Activated effector memory CD4-positive, alpha-beta T cell treated with Interleukin-2 at 50 U/mL for 16 hours (primary cell): ENCODE results near the gene FAM114A2.
"Not testable (repeated sequence)": the region's sequence is repeated elsewhere in the genome, so short reads cannot be mapped to it uniquely, and the experiment has no call there.

Experiments
- DNase-seq: peaks from one replicate; pipeline ENCODE4 v3.0.0-alpha.2; 2020

The FAM114A2 gene

DNA sequence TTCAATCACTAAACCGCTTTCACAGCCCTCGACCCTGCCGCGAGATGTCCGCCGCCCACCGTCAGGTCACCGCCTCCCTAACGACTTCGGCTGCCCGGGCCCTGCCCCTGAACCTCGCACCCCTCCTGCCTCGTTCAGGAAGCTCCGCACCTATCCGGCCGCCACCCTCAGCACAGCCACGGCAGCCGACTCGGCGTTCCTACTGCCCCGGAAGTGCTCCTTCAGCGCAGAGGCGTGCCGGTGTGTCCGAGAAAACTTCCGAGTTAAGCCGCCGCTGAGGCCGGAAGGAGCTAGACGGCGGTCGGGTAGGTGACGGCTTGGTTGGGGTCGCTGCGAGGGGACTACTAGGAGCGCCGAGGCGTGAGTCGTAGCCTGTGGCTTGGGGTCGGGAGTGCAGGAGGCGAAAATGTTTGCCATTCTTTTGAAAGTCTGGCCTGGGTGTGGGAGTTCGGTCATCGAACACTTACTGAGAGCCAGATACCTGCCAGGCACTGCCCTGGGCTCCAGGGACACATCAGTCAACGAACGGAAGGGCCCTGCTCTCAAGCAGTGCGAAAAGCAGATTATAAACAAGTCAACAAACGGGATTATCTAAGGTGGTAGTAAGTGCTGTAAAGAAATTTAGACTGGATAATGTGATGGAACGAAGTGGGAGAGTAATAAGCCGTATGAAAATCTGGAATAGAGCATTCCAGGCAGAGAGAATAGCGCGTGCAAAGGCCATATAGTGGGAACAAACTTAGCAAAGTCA lies at the start of gene FAM114A2, which contains the start of gene MFAP3:
TSS of gene FAM114A2 (minus strand) at position 204 of the 751 bp plus-strand sequence. CDS start 3,957 bp downstream, outside the sequence.
TSS of gene MFAP3 (plus strand) at position 261 of the 751 bp plus-strand sequence. CDS start 10,756 bp downstream, outside the sequence.
- peak; percentile 84 for DNase-seq

GRCh38 chr5:154087260-154087659 lies 48.5 kb upstream of the FAM114A2 start:
- no peak for DNase-seq

GRCh38 chr5:154086641-154087040 lies 47.9 kb upstream of the FAM114A2 start:
- no peak for DNase-seq

GRCh38 chr5:154086146-154086545 lies 47.4 kb upstream of the FAM114A2 start:
- DNase-seq, result no peak

GRCh38 chr5:154084062-154084639 lies 45.4 kb upstream of the FAM114A2 start:
- no peak for DNase-seq

- DNase-seq, result no peak
These were observed 42.5 kb upstream of the FAM114A2 start for GRCh38 chr5:154081246-154081645.

DNA sequence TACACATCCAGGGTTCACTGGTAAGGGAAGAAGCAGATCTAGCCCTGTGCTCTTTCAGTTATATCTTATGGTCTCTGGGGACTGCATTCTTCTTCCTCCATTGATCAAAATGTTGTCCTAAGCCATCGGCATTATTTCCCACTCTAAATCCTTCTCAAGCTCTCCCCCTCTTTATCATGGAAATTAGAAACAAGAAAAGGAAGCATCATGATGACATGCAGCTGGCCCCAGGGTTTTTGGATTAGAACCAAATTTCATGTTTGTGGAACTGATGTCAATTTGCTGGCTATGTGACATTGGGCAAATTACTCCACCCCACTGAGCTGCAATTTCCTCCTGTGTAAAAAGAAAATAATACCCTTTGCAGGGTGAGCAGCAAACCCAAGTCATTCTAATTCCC lies 39.6 kb upstream of the FAM114A2 start:
- DNase-seq, result no peak

- DNase-seq, result no peak
These were observed 39.0 kb upstream of the FAM114A2 start for GRCh38 chr5:154077696-154078095.

DNA sequence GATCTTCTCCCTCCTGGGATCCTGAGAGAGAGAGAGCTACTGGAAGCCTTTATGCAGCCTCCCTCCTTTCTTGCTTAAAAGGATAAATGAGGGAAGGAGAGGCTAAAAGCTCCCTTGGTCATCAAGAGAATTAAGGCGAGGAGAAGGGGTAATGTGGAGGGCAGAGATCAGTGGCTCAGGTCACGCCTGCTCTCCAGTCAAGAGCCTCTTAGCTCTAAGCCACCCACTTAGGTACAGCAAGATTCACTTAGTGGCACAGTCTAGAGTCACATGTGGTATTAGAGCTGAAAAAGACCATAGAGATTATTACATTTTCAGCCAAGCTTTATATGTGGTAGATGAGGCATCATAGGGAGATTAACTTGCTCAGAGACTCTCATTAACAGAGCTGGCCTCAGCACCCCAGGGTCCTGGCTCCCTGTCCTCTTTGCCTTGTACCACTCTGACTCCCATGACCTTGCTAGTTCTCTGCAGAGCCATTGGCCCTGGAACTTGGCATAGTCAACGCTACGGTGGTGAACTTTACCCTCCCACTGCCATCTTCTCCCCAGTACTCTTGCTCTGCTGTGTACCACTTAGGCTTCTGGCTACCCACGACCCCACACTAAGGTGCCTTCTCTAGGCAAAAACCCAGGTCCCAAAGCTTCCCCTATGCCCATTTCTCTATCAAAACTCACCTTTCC lies 37.7 kb upstream of the FAM114A2 start:
- DNase-seq, result no peak

DNA sequence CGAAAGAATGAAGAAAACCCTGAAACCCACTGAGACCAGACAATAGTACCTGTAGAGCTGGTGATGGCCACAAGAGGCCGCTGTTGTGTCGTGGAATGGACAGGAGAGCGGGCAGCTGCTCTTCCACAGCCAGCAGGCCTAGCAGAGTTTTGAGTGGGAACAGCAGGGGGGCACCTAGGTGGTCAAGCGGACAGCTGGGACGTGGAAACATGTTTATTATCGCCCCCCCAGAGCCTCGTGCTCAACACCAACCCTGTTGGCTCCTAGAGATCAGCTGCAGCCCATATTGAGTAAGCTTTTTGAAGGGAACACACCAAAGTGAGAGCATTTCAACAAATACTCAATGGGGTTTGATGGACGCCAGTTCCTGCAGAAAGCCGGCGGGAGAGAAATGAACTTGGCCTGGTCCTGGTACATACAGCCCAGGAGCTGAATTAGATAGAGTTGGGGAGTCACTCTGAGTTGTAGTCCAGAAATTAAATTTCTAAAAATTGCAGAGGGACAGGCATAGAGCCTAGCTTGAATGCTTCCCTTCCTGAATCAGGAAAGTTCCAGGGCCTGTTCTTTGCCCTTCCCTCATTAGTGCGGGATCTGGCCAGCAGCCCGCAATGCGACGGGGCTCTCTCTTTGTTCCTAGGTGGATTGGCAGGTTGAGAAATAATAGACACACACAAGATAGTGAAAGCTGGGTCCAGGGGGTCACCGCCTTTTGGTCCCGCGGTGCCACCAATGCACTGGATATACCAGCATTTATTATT lies 33.9 kb upstream of the FAM114A2 start:
- peak; percentile 70 for DNase-seq

GRCh38 chr5:154071799-154072413 lies 33.2 kb upstream of the FAM114A2 start:
- no peak for DNase-seq

- DNase-seq, result not testable (repeated sequence)
These were observed 31.1 kb upstream of the FAM114A2 start for GRCh38 chr5:154069854-154070253.

- DNase-seq, result no peak
These were observed 27.3 kb upstream of the FAM114A2 start for GRCh38 chr5:154065971-154066370.

- no peak for DNase-seq
These were observed 24.7 kb upstream of the FAM114A2 start for GRCh38 chr5:154063372-154063771.

- no peak for DNase-seq
These were observed 21.9 kb upstream of the FAM114A2 start for GRCh38 chr5:154060606-154061005.

GRCh38 chr5:154059583-154059982 lies 20.9 kb upstream of the FAM114A2 start:
- no peak for DNase-seq

- DNase-seq, result no peak
These were observed 20.3 kb upstream of the FAM114A2 start for GRCh38 chr5:154059039-154059430.

GRCh38 chr5:154058055-154059038 lies 19.6 kb upstream of the FAM114A2 start:
- no peak for DNase-seq

GRCh38 chr5:154055201-154055600 lies 16.5 kb upstream of the FAM114A2 start:
- DNase-seq, result no peak

DNA sequence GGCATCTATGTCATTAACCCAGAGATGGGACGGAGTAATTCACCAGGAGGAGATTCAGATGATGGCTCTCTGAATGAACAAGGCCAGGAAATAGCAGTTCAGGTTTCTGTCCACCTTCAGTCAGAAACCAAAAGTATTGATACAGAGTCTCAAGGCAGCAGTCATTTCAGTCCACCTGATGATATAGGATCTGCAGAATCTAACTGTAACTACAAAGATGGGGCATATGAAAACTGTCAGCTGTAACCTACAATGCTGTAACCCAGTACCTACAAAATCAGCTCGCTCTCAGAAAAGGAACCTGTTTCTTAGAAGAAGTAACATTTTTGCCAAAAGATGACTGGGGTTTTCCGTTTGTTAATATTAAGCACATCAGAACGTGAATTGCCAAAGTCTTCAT lies 14.8 kb upstream of the FAM114A2 start:
- no peak for DNase-seq

DNA sequence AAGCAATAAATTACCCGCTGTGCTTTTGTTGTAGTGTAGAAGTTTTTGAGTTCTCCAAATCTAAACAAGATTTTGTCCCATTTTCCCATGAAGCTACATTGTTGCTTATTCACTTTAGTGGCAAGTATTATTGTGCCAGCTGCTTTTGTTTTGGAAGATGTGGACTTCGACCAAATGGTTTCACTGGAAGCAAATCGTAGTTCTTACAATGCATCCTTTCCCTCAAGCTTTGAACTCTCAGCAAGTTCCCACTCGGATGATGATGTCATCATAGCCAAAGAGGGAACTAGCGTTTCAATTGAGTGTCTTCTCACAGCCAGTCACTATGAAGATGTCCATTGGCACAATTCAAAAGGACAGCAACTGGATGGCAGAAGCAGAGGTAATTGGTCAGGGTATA lies 10.9 kb upstream of the FAM114A2 start:
- DNase-seq, result no peak
